GM23248 (cell line): ENCODE data around the gene DHX9. TPM values are rescaled to one million over a fixed set of nuclear protein-coding genes. Genes with fewer than 3 reads are reported as not detected.

ENCODE experiments used
- DNase-seq: peaks from one replicate; pipeline ENCODE4 v3.0.0-alpha.2; 2015
- H2AFZ ChIP-seq: fragments of 200-600 bp; sonication (generic); 2 replicates; pipeline ENCODE4 v1.6.1; 2016; ENCODE audit warnings: antibody characterized with exemption
- H3F3A ChIP-seq: fragments of 200-600 bp; sonication (generic); 2 replicates; pipeline ENCODE4 v1.6.1; 2016; ENCODE audit warnings: mild to moderate bottlenecking, antibody characterized with exemption, mixed run types; ENCODE audit not compliant: insufficient read depth
- H3K27ac ChIP-seq: fragments of 200-600 bp; sonication (generic); 2 replicates; pipeline ENCODE4 v1.5.1; 2016; ENCODE audit warnings: mild to moderate bottlenecking
- H3K27me3 ChIP-seq: fragments of 200-600 bp; sonication (generic); replicated peaks from 2 replicates; pipeline ENCODE4 v1.6.1; 2016; ENCODE audit warnings: mild to moderate bottlenecking; ENCODE audit not compliant: insufficient read depth
- H3K36me3 ChIP-seq: fragments of 200-600 bp; sonication (generic); 2 replicates; pipeline ENCODE4 v1.6.1; 2016; ENCODE audit warnings: low read depth, mild to moderate bottlenecking
- H3K4me1 ChIP-seq: fragments of 200-600 bp; sonication (generic); 2 replicates; pipeline ENCODE4 v1.6.1; 2016; ENCODE audit warnings: mild to moderate bottlenecking; ENCODE audit not compliant: insufficient read depth
- H3K4me2 ChIP-seq: fragments of 200-600 bp; sonication (generic); one replicate; pipeline ENCODE4 v1.6.1; 2016; ENCODE audit warnings: mild to moderate bottlenecking; ENCODE audit not compliant: unreplicated experiment
- H3K4me3 ChIP-seq: fragments of 200-600 bp; sonication (generic); 2 replicates; pipeline ENCODE4 v1.5.1; 2016; ENCODE audit warnings: mild to moderate bottlenecking
- H3K79me2 ChIP-seq: fragments of 200-600 bp; sonication (generic); 2 replicates; pipeline ENCODE4 v1.6.1; 2016; ENCODE audit warnings: mild to moderate bottlenecking; ENCODE audit not compliant: insufficient read depth
- H3K9ac ChIP-seq: fragments of 200-600 bp; sonication (generic); 2 replicates; pipeline ENCODE4 v1.6.1; 2016; ENCODE audit warnings: mild to moderate bottlenecking
- H3K9me2 ChIP-seq: fragments of 200-600 bp; sonication (generic); 2 replicates; pipeline ENCODE4 v1.6.1; 2016; ENCODE audit warnings: mixed run types, mild to moderate bottlenecking, moderate library complexity; ENCODE audit not compliant: insufficient read depth
- H3K9me3 ChIP-seq: fragments of 200-600 bp; sonication (generic); one replicate; pipeline ENCODE4 v1.6.1; 2017; ENCODE audit warnings: low read depth
- H4K20me1 ChIP-seq: fragments of 200-600 bp; sonication (generic); 2 replicates; pipeline ENCODE4 v1.6.0; 2016; ENCODE audit not compliant: insufficient read depth
- EZH2 ChIP-seq: fragments of 200-600 bp; sonication (generic); IDR thresholded peaks from 2 replicates; pipeline ENCODE4 v1.6.1; 2018; ENCODE audit warnings: antibody characterized with exemption, mild to moderate bottlenecking; ENCODE audit not compliant: insufficient read depth, poor library complexity, severe bottlenecking
- EZH2phosphoT487 ChIP-seq: fragments of 200-600 bp; sonication (generic); IDR thresholded peaks from 2 replicates; pipeline ENCODE4 v1.6.1; 2018; ENCODE audit warnings: antibody characterized with exemption, moderate library complexity, mild to moderate bottlenecking, low read depth; ENCODE audit not compliant: insufficient read depth
- WGBS, 2 experiments: methylation state at CpG; one replicate each; pipeline ENCODE4 v1.1.6; 2015 to 2017; ENCODE audit warnings: low lambda C conversion rate in 2 of 2, low coverage in 1 of 2; ENCODE audit errors: missing lambda C conversion rate in 2 of 2; 5-methylcytosine and 5-hydroxymethylcytosine counted together
- in situ Hi-C: fragments of 300-500 bp; cut with MboI; formaldehyde crosslinking; loops from 2 replicates; pipeline ENCODE4 v1.15.0; 2020
- polyA plus RNA-seq: library from polyadenylated mRNA; unstranded; fragments of >200 nt; fragmentation: Nextera tagmentation; extraction: Ambion mirVana; gene quantifications from 2 replicates; pipeline ENCODE4 v1.2.1, GENCODE V29; 2016
- total RNA-seq: library from RNA; depleted of rRNA; stranded (reverse); fragments of >200 nt; shearing (Covaris generic); gene quantifications from 2 replicates; pipeline ENCODE4 v1.2.3, GENCODE V29; 2014; rRNA removed

Gene DHX9
- total and polyA plus RNA-seq, 2 experiments from 2014 or later: 67.6 to 98.0 TPM

DNA sequence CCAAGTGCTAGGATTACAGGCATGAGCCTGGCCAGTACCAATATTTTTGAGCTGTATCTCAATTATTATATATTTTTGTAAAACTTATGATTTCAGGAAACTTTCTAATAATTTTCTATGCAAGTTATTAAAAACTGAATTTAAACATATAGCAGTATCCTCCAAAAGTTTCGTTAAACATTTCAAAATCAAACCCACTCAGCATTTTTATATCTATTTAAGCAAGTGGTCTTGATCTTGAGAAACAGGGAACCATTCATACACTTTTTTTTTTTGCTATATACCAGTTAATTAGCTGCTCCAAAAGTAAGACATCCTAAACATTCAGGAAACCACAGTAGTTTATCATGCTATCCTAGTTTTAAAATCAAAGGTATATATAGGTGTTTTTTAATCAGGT lies 91.8 kb downstream of the DHX9 start:
- TF ChIP-seq EZH2: no peak
- TF ChIP-seq EZH2phosphoT487: no peak
- H3K9me3 ChIP-seq: no peaks in the 10 kb centered on the region
- no peak overlapping the region for H3K27ac ChIP-seq
- no peak overlapping the region for H2AFZ ChIP-seq
- H3K36me3 ChIP-seq: no peaks in the 10 kb centered on the region; the same call in 1 of the 2 replicates
- H3K27me3 ChIP-seq: no peaks in the 10 kb centered on the region
- in situ Hi-C loops: no loop called here
- no peak for DNase-seq
- no peaks in the 10 kb centered on the region for H4K20me1 ChIP-seq
- no peak overlapping the region for H3K9ac ChIP-seq
- no peak overlapping the region for H3K4me3 ChIP-seq
- no peaks in the 10 kb centered on the region for H3K79me2 ChIP-seq
- 18 to 19% methylated on average over 1 of the region's 1 CpG for WGBS, 2 experiments
- no peaks in the 10 kb centered on the region for H3K4me1 ChIP-seq
- no peaks in the 10 kb centered on the region for H3K9me2 ChIP-seq
- H3F3A ChIP-seq: no peaks in the 10 kb centered on the region
- H3K4me2 ChIP-seq: no peak overlapping the region

DNA sequence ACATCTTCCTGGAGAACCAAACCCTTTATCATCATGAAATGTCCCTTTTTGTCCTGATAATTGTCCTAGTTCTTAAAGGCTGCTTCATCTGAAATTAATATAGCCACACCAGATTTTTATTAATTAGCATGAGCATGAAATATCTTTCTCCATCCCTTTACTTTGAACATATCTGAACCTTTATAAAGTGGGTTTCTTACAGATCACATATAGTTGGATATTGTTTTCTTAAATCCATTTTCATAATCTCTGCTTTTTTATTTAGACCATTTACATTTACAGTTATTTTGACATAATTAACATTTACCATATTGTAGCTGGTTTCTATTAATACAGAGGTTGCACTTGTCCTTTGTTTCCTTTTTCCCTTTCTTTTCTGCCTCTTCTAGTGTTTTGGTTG lies 96.6 kb downstream of the DHX9 start:
- no peak overlapping the region for H3K27ac ChIP-seq
- H3K4me1 ChIP-seq: no peaks in the 10 kb centered on the region
- DNase-seq: no peak
- TF ChIP-seq EZH2phosphoT487: no peak
- TF ChIP-seq EZH2: no peak
- no peaks in the 10 kb centered on the region; the same call in 1 of the 2 replicates for H3K36me3 ChIP-seq
- no peaks in the 10 kb centered on the region for H4K20me1 ChIP-seq
- H3K4me3 ChIP-seq: no peak overlapping the region
- no peak overlapping the region for H2AFZ ChIP-seq
- H3F3A ChIP-seq: no peaks in the 10 kb centered on the region
- no peak overlapping the region for H3K9ac ChIP-seq
- no peaks in the 10 kb centered on the region for H3K27me3 ChIP-seq
- in situ Hi-C loops: no loop called here
- H3K9me3 ChIP-seq: no peaks in the 10 kb centered on the region
- H3K79me2 ChIP-seq: no peaks in the 10 kb centered on the region
- no peak overlapping the region for H3K4me2 ChIP-seq
- H3K9me2 ChIP-seq: no peaks in the 10 kb centered on the region

Other genes with a start within 250 kb of the DHX9 start
- gene RGS16, start 235.0 kb upstream of the DHX9 start, total RNA-seq: 0.11 and 0.89 TPM in 2 replicates
- gene RGS16, start 235.0 kb upstream of the DHX9 start, polyA plus RNA-seq: 0.33 and 0.41 TPM in 2 replicates
- not detected in 2 replicates for gene RGS8, start 154.8 kb upstream of the DHX9 start, total RNA-seq
- not detected in 2 replicates for gene RGS8, start 154.8 kb upstream of the DHX9 start, polyA plus RNA-seq
- 1.0 and 5.0 TPM in 2 replicates for gene NPL, start 49.6 kb upstream of the DHX9 start, total RNA-seq
- gene NPL, start 49.6 kb upstream of the DHX9 start, polyA plus RNA-seq: 3.0 TPM in 2 replicates
- gene SHCBP1L, start 113.8 kb downstream of the DHX9 start, total RNA-seq: not detected in 2 replicates
- not detected in 2 replicates for gene SHCBP1L, start 113.8 kb downstream of the DHX9 start, polyA plus RNA-seq
- gene LAMC1, start 184.1 kb downstream of the DHX9 start, total RNA-seq: 686 and 727 TPM in 2 replicates
- 176 and 185 TPM in 2 replicates for gene LAMC1, start 184.1 kb downstream of the DHX9 start, polyA plus RNA-seq